ENCODE data around the gene TRAPPC14.

TRAPPC14 gene

GRCh38 chr7:100173806-100174495, 15.4 kb upstream of the TRAPPC14 start:
- DNase-seq (ENCODE audit: low read depth in 1 of 2, low spot score in 1 of 2): no peak

GRCh38 chr7:100171840-100172239, 13.3 kb upstream of the TRAPPC14 start:
- no peak for DNase-seq (ENCODE audit: low read depth in 1 of 2, low spot score in 1 of 2)

GRCh38 chr7:100171087-100171681, 12.7 kb upstream of the TRAPPC14 start:
- DNase-seq (ENCODE audit: low read depth in 1 of 2, low spot score in 1 of 2): no peak

DNA sequence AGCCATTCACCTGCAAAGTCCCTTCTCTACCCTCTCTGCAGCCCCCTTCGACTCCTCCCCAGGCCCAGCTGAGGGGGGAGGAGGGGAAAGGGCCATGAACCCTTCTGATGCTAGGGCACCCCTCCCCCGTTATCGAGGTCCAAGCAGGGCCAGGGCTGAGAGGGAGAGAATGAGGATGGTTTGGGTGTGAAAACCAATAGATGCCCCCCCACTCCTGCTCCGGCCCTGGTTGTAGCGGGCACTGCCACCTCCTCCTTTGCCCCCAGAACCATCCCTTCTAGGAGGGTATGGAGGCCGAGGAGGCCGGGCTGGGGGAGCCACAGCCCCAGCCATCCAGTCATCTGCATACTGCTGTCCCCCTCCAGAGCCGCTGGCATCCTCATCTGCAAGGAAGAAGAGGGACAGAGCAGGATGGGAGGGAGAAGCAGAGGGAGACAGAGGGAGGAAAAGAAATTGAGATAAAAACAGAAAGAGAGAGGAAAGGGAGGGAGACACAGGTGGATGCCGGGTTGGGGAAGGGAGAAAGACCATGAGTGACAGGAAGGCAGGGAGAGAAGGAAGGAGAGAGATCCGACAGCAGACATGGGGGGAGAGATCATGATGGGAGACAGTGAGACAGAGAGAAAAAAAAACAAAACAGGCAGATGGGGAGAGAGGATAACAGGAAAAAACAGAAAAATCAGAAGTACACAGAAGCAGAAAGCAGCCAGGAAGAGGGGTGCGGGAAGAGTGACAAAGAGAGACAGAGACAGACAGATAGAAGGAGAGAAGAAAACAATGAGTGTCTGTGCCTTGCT, 11.8 kb upstream of the TRAPPC14 start:
- no peak for DNase-seq (ENCODE audit: low read depth in 1 of 2, low spot score in 1 of 2)

GRCh38 chr7:100169147-100169850, 10.8 kb upstream of the TRAPPC14 start:
- DNase-seq (ENCODE audit: low read depth in 1 of 2, low spot score in 1 of 2): no peak

GRCh38 chr7:100167912-100168323, 9.4 kb upstream of the TRAPPC14 start:
- DNase-seq (ENCODE audit: low read depth in 1 of 2, low spot score in 1 of 2): no peak

GRCh38 chr7:100166970-100167911, 8.7 kb upstream of the TRAPPC14 start:
- no peak for DNase-seq (ENCODE audit: low read depth in 1 of 2, low spot score in 1 of 2)

GRCh38 chr7:100166317-100166940, 7.9 kb upstream of the TRAPPC14 start:
- DNase-seq (ENCODE audit: low read depth in 1 of 2, low spot score in 1 of 2): no peak

DNA sequence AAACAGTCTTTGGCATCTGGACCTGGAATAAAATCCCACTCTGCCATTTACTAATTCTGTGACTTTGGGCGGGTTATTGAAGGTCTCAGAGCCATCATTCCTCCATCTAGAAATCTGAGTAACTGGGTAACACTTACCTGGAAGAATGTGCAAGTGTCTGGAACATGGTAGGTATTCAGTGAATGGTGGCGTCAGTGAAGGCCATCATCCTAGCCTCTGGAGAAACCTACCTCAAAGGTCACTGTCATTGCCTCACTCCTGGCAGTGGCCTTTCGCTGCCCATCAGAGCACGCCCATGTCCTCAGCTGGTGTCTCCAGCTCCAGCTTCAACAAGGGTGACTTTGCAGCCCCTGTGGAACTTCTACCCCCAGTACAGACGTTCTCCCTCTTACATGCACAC, 5.3 kb upstream of the TRAPPC14 start:
- DNase-seq (ENCODE audit: low read depth in 1 of 2, low spot score in 1 of 2): no peak

DNA sequence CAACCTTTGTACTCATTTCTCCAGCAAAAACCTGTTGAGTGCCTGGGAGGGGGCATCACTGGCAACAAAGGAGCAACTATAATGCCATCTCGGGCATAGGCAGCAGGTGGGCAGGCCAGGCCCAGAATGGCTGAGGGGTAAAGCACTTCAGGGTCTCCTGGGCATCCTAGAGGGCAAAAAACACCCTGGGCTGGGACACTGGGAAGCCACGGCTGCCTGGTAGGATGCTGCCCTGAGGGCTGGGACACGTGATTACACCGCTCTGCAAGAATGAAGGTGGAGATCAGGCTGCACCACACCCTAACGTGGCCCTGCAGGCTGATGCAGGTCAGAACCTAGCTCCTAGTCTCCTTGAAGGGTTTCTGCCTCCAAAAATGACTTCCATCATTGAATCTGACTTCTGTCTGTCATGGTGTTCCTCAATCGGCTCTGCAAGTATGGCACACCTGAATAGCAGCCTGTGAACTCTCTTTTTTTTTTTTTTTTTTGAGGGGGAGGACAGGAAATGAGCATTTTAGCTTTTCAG, 4.5 kb upstream of the TRAPPC14 start:
- no peak for DNase-seq (ENCODE audit: low read depth in 1 of 2, low spot score in 1 of 2)

GRCh38 chr7:100160067-100160466, 1.5 kb upstream of the TRAPPC14 start:
- DNase-seq (ENCODE audit: low read depth in 1 of 2, low spot score in 1 of 2): no peak

GRCh38 chr7:100159099-100159623, 638 bp upstream of the TRAPPC14 start:
- no peak for DNase-seq (ENCODE audit: low read depth in 1 of 2, low spot score in 1 of 2)

- DNase-seq (ENCODE audit: low read depth in 1 of 2, low spot score in 1 of 2): no peak
Observed at GRCh38 chr7:100157334-100158228, 942 bp downstream of the TRAPPC14 start.

GRCh38 chr7:100157069-100157333, 1.5 kb downstream of the TRAPPC14 start:
- DNase-seq (ENCODE audit: low read depth in 1 of 2, low spot score in 1 of 2): no peak

DNA sequence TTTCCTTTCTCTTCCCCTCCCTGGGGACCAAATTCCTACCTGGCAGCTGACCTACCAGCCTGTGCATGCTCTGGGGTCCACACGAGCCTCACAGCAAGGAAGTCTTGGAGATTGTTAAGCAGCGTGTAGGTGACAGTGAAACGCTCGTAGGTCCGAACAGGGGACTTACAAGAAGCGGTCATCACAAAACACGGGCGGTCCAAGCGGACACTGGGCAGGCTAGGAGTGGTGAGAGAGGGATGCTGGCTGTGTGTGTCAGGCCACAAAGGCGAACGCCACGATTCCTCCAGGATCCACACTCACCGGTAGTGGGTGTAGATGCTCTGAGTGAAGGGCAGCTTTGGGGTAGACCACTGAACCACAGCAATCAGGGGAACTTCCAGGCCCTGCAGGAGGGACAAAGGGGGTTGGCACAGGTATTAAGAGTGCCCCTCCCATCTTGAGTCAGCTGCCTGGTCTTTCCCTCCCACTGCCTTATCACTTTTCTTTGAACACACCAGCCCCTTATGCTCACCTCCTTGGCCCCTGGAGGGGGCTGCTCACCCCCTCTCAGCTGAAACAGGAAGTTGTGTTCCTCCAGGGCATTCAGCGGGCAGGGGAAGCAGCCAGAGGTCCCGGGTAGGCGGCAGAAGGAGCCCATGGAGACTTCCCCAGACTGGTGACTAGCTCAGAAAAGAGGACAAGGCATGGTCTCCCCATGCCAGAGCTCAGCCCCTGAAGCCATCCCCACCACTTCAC, 2.0 kb downstream of the TRAPPC14 start:
- no peak for DNase-seq (ENCODE audit: low read depth in 1 of 2, low spot score in 1 of 2)

- no peak for DNase-seq (ENCODE audit: low read depth in 1 of 2, low spot score in 1 of 2)
Observed at GRCh38 chr7:100155553-100156317, 2.8 kb downstream of the TRAPPC14 start.
